Tibial nerve (tissue), 4 donors: ENCODE data around the gene NHLRC4. TPM values are rescaled to one million over a fixed set of nuclear protein-coding genes. Genes with fewer than 3 reads are reported as not detected.

Source experiments
- DNase-seq, 2 donors: peaks; one replicate each; pipeline ENCODE4 v3.0.0-alpha.2; 2019; ENCODE audit warnings: low spot score in 2 of 2
- H3K27ac ChIP-seq, 4 donors: fragments of 200-600 bp; sonication (generic) in 3 of 4; one replicate each; pipeline ENCODE4 v1.5.1; 2017 to 2019; ENCODE audit warnings: mild to moderate bottlenecking in 1 of 4
- H3K27me3 ChIP-seq, 2 donors: fragments of 200-600 bp; sonication (generic) in 1 of 2; one replicate each; pipeline versions ENCODE4 v1.5.1 to v1.6.0; 2017 to 2019
- H3K36me3 ChIP-seq, 3 donors: fragments of 200-600 bp; sonication (generic); one replicate each; pipeline ENCODE4 v1.5.1; 2018 to 2019
- H3K4me1 ChIP-seq, 4 donors: fragments of 200-600 bp; sonication (generic) in 3 of 4; one replicate each; pipeline ENCODE4 v1.5.1; 2017 to 2019
- H3K4me3 ChIP-seq, 4 donors: fragments of 200-600 bp; sonication (generic) in 3 of 4; one replicate each; pipeline ENCODE4 v1.5.1; 2017 to 2019; ENCODE audit warnings: mild to moderate bottlenecking in 1 of 4, moderate library complexity in 1 of 4
- H3K9me3 ChIP-seq, 4 donors: fragments of 200-600 bp; sonication (generic) in 3 of 4; one replicate each; pipeline ENCODE4 v1.5.1; 2017 to 2019
- EP300 ChIP-seq, 2 donors: sonication (generic); formaldehyde crosslinking; IDR thresholded peaks; one replicate each; pipeline ENCODE4 v1.6.1; 2017; ENCODE audit warnings: antibody characterized with exemption in 2 of 2, mild to moderate bottlenecking in 1 of 2
- POLR2A ChIP-seq, 2 donors: fragments of 450-650 bp; IDR thresholded peaks; one replicate each; pipeline ENCODE4 v1.6.1; 2017; ENCODE audit warnings: antibody characterized with exemption in 2 of 2, mild to moderate bottlenecking in 2 of 2, moderate library complexity in 2 of 2
- WGBS, 2 donors: methylation state at CpG; one replicate each; pipeline ENCODE4 v1.1.5; 2018; 5-methylcytosine and 5-hydroxymethylcytosine counted together
- total RNA-seq, 4 donors: library from RNA; depleted of rRNA; stranded (reverse); fragments of >200 nt; gene quantifications; one replicate each; pipeline ENCODE4 v1.1.0, GENCODE V29; 2016
- TF ChIP-seq, protein P1 (sequence below), 5 experiments: fragments of 200-600 bp in 3 of 5; fragments of 450-650 bp in 2 of 5; sonication (generic) in 3 of 5; IDR thresholded peaks; one replicate each; pipeline ENCODE4 v1.5.1; 2016 to 2019; ENCODE audit warnings: antibody characterized with exemption in 5 of 5, mild to moderate bottlenecking in 3 of 5, moderate library complexity in 2 of 5

NHLRC4 gene
- total RNA-seq, 4 donors from 2014 or later: 0.98 to 5.2 (median 1.9) TPM

DNA sequence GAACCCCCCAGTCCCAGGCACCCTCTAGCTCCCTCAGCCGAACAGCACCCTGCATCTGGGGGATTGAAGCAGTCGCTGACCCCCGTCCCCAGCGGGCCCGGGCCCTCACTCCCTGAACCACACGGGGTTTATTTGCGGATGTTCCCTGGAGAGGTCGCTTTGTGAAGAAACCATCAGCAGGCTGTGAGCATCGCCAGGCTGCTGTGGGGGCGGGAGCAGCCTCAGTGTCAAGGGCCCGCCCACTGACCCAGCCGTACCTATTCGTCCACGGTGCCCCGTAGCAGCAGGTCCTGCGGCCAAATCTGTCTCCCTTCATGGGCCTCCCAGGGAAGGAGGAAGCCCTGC lies 16.6 kb downstream of the NHLRC4 start:
- Histone ChIP-seq H3K4me3 (no peak overlapping the region), H3K9me3 (no peaks in the 10 kb centered on the region), H3K4me1 (peaks cover 0 to 50% (median 14%) of the 10 kb centered on the region in 4 donors), H3K27me3 (no peaks in the 10 kb centered on the region), H3K27ac (peak overlapping the region in 1 of 4 donors; percentile 11), H3K36me3 (peaks cover 0 to 38% (median 0%) of the 10 kb centered on the region in 3 donors)
- WGBS, 2 donors: 28 to 44% methylated on average over 8 to 11 of the region's 16 CpGs
- DNase-seq: no peak
- TF ChIP-seq, protein P1, sequence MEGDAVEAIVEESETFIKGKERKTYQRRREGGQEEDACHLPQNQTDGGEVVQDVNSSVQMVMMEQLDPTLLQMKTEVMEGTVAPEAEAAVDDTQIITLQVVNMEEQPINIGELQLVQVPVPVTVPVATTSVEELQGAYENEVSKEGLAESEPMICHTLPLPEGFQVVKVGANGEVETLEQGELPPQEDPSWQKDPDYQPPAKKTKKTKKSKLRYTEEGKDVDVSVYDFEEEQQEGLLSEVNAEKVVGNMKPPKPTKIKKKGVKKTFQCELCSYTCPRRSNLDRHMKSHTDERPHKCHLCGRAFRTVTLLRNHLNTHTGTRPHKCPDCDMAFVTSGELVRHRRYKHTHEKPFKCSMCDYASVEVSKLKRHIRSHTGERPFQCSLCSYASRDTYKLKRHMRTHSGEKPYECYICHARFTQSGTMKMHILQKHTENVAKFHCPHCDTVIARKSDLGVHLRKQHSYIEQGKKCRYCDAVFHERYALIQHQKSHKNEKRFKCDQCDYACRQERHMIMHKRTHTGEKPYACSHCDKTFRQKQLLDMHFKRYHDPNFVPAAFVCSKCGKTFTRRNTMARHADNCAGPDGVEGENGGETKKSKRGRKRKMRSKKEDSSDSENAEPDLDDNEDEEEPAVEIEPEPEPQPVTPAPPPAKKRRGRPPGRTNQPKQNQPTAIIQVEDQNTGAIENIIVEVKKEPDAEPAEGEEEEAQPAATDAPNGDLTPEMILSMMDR (IDR thresholded peaks at IDR 0.05): no peak
- TF ChIP-seq EP300 (IDR thresholded peaks at IDR 0.05) (no peak), POLR2A (IDR thresholded peaks at IDR 0.05) (no peak)

DNA sequence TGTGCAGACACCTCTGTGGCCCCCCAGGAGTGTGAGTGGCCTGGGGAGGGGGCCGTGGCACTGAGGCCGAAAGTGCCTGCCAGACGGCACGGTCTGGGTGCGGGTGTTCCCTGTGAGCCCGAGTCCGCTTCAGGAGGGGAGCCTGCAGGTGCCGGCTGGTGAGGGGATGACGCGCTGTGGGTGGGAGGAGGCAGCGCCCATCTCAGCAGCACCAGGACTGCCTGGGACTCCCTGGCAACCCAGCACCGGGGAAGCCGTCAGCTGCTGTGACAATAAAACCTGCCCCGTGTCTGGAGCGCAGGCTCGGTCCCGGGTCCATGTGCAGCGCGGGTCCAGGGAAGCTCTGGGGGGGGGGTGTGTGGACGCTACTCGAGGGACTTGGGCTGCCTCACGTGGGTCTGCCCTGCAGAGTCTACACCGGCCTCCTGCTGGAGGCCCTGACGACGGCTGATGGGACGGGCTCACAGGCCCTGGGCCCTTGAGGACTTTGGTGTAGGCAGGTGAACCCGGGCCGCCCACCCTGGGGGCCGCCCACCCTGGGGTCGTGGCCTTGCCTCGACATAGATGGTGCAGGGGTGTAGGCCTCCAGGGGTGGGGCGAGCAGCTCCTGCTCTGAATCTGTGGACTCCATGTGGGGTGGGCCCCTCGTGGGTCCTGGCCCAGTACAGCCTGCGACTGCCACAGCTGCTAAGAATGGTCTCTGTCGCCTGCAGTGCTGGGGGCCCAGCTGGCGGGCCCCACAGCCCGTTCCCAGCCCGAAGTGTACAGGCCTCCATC lies 17.2 kb downstream of the NHLRC4 start:
- peaks cover 0 to 45% (median 15%) of the 10 kb centered on the region in 4 donors for H3K4me1 ChIP-seq
- no peaks in the 10 kb centered on the region for H3K9me3 ChIP-seq
- H3K27ac ChIP-seq: no peak overlapping the region
- H3K27me3 ChIP-seq: no peaks in the 10 kb centered on the region
- TF ChIP-seq, protein P1 (IDR thresholded peaks at IDR 0.05): no peak
- TF ChIP-seq POLR2A (IDR thresholded peaks at IDR 0.05) (no peak), EP300 (IDR thresholded peaks at IDR 0.05) (no peak)
- H3K36me3 ChIP-seq: peaks cover 0 to 38% (median 0%) of the 10 kb centered on the region in 3 donors
- H3K4me3 ChIP-seq: no peak overlapping the region
- 53 to 55% methylated on average over 16 to 28 of the region's 38 CpGs for WGBS, 2 donors
- no peak for DNase-seq

DNA sequence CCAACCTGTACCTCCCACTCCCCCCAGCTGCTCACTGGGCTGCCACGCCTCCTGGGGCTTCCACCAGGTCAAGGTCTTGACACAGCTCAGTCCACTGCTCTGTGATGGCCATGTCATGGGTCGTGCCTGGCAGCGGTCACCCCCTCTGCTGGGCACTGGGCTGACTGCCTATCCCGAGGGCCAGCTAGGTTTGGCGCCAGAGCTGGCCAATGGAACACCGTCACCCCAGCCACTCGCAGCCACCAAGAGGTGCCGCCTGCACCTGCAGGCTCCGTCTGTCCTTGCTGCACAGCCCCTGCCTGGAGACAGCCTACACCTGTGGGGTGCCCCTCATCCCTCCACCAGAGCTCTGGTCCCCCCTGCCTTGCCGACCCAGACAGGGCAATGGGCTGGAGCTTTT lies 18.5 kb downstream of the NHLRC4 start:
- DNase-seq: no peak
- no peak overlapping the region for H3K27ac ChIP-seq

DNA sequence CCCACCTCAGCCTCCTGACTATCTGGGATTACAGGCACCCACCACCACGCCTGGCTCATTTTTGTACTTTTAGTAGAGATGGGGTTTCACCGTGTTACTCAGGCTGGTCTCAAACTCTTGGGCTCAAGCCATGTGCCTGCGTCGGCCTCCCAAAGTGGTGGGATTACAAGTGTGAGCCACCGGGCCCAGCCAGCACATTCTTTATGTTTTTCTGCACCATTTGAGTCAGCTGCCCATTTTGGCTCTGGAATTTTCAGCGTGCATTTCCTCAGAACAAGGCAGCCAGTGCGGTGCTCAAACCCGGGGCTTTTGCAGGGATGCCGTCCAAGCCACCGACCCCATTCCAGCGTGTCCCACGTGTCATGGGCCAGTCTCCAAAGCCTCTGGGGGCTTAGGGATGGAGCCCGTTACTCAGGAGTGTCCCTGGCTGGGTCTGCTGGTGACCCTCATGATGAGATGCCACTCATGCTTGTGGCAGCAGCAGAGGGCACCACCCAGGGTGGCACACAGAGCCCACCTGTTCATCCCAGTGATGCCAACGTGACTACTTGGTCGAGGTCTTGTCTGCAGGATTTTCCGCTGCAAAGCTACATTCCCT lies 19.3 kb downstream of the NHLRC4 start:
- peaks cover 0 to 24% (median 0%) of the 10 kb centered on the region in 3 donors for H3K36me3 ChIP-seq
- TF ChIP-seq EP300 (IDR thresholded peaks at IDR 0.05): no peak
- TF ChIP-seq POLR2A (IDR thresholded peaks at IDR 0.05): no peak
- TF ChIP-seq, protein P1 (IDR thresholded peaks at IDR 0.05): no peak
- H3K27ac ChIP-seq: no peak overlapping the region
- 40 to 45% methylated on average over 15 to 16 of the region's 16 CpGs for WGBS, 2 donors
- no peaks in the 10 kb centered on the region for H3K9me3 ChIP-seq
- no peak overlapping the region for H3K4me3 ChIP-seq
- no peak for DNase-seq
- no peaks in the 10 kb centered on the region for H3K27me3 ChIP-seq
- peaks cover 0 to 49% (median 22%) of the 10 kb centered on the region in 4 donors for H3K4me1 ChIP-seq

More for the DNA sequence above, 18.5 kb downstream of the NHLRC4 start:
- no peaks in the 10 kb centered on the region for H3K27me3 ChIP-seq
- WGBS, 2 donors: 8 to 14% methylated on average over 4 to 8 of the region's 10 CpGs
- H3K4me3 ChIP-seq: no peak overlapping the region
- peaks cover 0 to 32% (median 0%) of the 10 kb centered on the region in 3 donors for H3K36me3 ChIP-seq
- no peaks in the 10 kb centered on the region for H3K9me3 ChIP-seq
- H3K4me1 ChIP-seq: peaks cover 0 to 42% (median 15%) of the 10 kb centered on the region in 4 donors
- TF ChIP-seq, protein P1 (IDR thresholded peaks at IDR 0.05): peak in 1 of 5 experiments; percentile 23
- no peak for TF ChIP-seq EP300 (IDR thresholded peaks at IDR 0.05)
- TF ChIP-seq POLR2A (IDR thresholded peaks at IDR 0.05): no peak
